ENCODE measurements around the gene ACSL1.
"Not testable (repeated sequence)": the region's sequence is repeated elsewhere in the genome, so short reads cannot be mapped to it uniquely, and the experiment has no call there.

ACSL1 gene

GRCh38 chr4:184839075-184839399 is 13.3 kb upstream of the ACSL1 start:
- DNase-seq (ENCODE audit: low read depth in 2 of 2), result not testable (repeated sequence)

DNA sequence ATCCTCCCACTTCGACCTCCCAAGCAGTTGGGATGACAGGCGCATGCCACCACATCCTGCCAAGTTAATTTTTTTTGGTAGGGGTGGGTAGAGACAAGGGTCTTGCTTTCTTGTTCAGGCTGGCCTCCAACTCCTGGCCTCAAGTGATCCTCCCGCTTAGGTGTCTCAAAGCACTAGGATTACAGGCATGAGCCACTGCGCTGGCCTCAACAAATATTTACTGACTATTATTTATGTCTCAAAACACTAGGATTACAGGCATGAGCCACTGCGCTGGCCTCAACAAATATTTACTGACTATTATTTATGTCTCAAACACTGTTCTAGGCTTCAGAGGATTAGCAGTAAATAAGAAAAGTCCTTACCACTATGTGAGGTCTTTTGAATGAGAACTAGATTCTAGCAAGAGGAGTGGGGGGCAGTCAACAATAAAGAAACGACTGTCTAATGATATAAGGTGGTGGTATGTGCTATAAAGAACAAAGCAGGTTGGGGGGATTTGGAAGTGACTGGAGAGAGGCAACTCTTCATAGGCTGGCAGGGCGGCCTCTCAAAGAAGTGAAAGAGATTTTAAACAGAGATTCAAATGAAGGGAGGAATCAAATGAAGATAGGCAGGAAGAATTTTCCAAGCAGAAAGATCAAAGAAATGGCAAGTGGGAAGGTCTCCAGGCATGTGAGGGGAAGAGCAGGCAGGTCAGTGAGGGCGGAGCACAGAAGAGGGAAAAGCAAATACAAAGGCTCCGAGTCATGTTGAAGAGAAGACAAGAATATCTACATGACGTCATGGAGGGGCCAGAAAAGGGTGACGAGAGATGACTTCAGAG is 12.7 kb upstream of the ACSL1 start:
- no peak for DNase-seq (ENCODE audit: low read depth in 2 of 2)

DNA sequence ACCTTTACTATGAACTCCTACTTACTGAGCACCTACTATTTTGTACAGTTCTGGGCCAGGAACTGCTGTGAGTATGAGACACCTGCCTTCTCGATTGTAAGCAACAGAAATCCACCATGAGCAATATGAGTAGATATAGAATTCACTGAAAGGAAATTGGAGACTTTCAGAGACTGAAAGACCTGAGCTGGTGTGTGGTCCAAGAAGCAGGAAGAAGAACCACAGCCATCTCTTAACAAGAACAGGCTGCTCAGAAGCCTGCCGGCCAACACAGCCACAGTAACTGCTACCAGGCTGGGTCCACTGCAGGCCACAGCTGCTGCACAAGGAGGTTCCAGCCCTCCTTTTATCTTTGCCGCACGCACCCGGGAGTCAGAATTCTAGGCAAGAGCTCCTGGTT is 10.8 kb upstream of the ACSL1 start:
- no peak for DNase-seq (ENCODE audit: low read depth in 2 of 2)

- DNase-seq (ENCODE audit: low read depth in 2 of 2), result no peak
Measured at GRCh38 chr4:184833046-184833838, 7.5 kb upstream of the ACSL1 start.

- DNase-seq (ENCODE audit: low read depth in 2 of 2), result no peak
Measured at GRCh38 chr4:184831153-184831552, 5.4 kb upstream of the ACSL1 start.

DNA sequence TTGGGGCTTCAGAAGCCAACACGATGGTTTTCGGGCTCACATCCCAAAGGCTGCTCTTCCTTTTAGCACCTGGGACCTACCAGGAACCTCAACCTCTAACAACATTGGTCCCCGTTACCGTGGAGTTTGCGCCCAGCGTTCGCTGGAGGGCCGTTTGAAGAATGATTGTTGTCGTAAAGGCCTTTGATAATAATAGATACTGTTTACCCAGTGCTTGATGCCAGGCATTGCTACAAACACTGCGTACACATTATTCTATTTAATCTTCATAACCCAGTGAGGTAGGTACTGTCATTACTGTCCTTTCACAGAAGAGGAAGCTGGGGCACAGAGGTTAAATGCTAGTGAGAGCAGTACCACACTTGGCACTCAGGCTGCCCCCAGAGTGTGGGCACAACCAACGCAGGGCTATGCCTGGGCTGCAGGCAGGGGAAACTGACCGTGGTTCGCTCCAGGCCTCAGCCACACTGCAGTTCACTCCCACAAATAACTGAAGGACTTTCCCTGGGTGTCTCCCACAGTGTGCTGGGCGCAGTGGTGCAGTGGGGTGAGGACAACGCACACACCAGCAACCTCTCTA is 1.0 kb upstream of the ACSL1 start:
- DNase-seq (ENCODE audit: low read depth in 2 of 2), result no peak

- DNase-seq (ENCODE audit: low read depth in 2 of 2), result peak in 1 of 2 donors; percentile 22
Measured at GRCh38 chr4:184825141-184825895, 450 bp downstream of the ACSL1 start.

DNA sequence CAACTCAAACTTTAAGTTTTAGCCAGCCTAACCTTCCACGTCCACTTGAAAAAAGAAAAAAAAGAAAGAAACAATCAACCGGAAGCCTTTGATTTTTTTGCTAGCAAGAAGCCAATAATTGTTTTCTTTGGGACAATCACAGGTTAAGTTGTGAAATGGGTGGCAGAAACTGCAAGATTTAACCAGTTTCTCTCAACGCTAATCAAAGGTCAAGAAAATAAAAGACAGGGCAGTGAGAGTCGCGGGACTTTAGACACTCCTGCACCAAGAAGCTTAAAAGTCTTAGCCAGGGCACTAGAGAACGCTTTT is 1.0 kb downstream of the ACSL1 start:
- DNase-seq (ENCODE audit: low read depth in 2 of 2), result no peak

- no peak for DNase-seq (ENCODE audit: low read depth in 2 of 2)
Measured at GRCh38 chr4:184824081-184824775, 1.5 kb downstream of the ACSL1 start.

GRCh38 chr4:184823014-184823413 is 2.8 kb downstream of the ACSL1 start:
- no peak for DNase-seq (ENCODE audit: low read depth in 2 of 2)

DNA sequence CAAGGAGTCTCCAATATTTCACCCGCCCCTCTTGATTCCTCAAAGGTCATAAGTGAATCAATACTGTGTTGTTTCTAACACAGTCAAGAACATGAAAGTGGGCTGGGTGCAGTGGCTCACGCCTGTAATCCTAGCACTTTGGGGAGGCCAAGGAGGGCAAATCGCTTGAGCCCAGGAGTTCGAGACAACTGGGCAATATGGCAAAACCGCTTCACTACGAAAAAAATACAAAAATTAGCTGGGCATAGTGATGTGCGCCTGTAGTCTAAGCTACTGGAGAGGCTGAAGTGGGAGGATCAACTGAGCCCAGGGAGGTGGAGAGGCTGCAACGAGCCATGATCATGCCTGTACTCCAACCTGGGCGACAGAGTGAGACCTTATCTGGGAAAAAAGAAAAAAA is 3.4 kb downstream of the ACSL1 start:
- DNase-seq (ENCODE audit: low read depth in 2 of 2), result no peak

GRCh38 chr4:184821242-184821641 is 4.5 kb downstream of the ACSL1 start:
- no peak for DNase-seq (ENCODE audit: low read depth in 2 of 2)

- DNase-seq (ENCODE audit: low read depth in 2 of 2), result no peak
Measured at GRCh38 chr4:184819786-184820185, 6.0 kb downstream of the ACSL1 start.

GRCh38 chr4:184818216-184818564 is 7.6 kb downstream of the ACSL1 start:
- no peak for DNase-seq (ENCODE audit: low read depth in 2 of 2)

GRCh38 chr4:184817494-184818215 is 8.1 kb downstream of the ACSL1 start:
- DNase-seq (ENCODE audit: low read depth in 2 of 2), result no peak

DNA sequence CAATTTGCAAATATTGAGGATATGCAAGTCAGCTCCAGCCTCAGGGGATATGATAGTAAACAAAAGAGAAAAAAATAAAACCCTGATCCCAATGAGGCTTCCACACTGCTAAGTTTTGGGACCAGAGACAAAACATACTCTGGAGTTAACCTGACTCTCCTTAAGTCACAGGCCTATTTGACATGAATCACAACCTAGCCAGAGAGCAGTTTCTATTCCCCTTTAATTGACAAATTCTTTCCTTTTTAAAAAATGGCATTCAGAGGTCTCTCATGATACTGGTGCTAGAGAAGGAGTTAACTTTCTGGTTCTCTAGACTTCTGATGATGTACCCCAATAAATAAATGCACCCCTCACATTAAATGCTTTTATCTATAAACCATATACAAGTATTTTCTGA is 8.8 kb downstream of the ACSL1 start:
- DNase-seq (ENCODE audit: low read depth in 2 of 2), result no peak

DNA sequence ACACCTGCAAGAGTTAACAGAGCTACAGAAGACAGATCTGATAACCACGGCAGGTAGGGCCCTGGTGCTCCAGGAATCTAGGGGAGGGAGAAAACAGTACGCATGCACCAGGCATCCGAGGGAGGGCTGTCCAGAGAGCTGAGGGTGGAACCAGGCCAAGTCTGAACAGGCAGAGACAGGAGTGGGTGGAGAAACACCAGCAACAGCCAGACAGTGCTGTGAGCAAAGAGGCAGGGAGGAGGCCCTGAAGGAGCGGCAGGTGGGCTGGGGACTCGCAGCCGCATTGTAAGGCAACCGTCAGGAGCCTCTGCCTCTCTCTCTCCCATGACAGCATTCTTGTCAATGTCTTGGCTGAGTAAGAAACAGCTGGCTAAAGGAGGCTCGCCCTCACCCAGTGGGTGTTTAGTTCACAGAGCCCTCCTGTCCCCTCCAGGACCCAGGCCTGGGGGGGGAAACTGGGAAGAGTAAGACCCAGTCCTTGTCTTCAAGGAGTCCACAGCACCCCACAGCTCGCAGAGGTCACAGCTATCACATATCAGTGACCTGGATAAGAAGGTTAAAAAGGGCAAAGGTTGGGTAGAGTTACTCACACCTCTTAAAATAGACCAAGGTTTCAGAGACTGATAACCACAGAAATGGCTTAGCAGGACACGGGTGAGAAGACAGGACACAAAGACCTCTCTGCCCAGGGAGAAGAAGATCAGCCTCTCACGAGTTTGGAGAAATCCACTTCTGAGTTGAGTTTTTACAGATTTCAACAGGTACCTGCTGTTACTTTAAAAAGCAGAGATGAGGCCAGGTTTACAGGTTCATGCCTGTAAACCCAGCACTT is 10.5 kb downstream of the ACSL1 start:
- no peak for DNase-seq (ENCODE audit: low read depth in 2 of 2)

GRCh38 chr4:184814686-184815045 is 11.1 kb downstream of the ACSL1 start:
- no peak for DNase-seq (ENCODE audit: low read depth in 2 of 2)

GRCh38 chr4:184812651-184813181 is 13.1 kb downstream of the ACSL1 start:
- no peak for DNase-seq (ENCODE audit: low read depth in 2 of 2)

- DNase-seq (ENCODE audit: low read depth in 2 of 2), result no peak
Measured at GRCh38 chr4:184812199-184812542, 13.6 kb downstream of the ACSL1 start.
